Stimulated activated naive CD8-positive, alpha-beta T cell treated with anti-CD3 and anti-CD28 coated beads, Interleukin-15, Interleukin-2, amounts not matched to agents 100 U/mL and 50 U/mL, for 24 hours (primary cell): ENCODE results near the gene TMEM120B.

Experiments used
- ATAC-seq: fragments of 150-1000 bp; cut with Tn5 transposase; one replicate; pipeline ENCODE4 v1.10.0; 2021
- DNase-seq: peaks from one replicate; pipeline ENCODE4 v3.0.0; 2021

Gene TMEM120B

DNA sequence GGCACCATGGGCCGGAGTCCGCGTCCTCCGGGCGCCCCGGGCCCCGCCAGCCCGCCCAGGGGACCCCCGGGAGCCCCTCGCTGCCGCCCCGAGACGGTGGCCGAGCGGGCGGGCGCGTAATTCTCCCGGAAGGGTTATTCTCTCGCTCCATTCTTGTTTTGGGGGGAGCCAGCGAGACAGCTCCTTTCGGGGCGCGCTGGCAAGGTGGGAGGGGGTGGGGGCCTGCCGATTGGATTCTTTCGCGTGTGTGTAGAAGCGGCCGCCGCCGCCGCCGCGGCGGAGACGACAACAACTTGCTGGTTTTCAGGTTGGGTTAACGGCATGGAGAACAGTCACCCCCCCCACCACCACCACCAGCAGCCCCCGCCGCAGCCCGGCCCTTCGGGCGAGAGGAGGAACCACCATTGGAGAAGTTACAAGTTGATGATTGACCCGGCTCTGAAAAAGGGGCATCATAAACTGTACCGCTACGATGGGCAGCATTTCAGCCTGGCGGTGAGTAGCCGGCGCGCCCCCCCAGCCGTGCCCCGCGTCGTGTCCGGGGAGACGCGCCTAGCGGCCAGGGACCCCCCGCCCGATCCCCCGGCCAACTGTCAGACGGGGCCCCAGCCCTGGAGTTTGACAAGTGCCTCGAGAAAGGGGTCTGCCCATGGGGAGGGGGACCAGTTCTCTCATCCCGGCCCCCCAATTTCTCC, 92.0 kb downstream of the TMEM120B start:
- DNase-seq (peak; percentile 61), ATAC-seq (no peak)

- no peak for DNase-seq
- no peak for ATAC-seq
These were observed 92.8 kb downstream of the TMEM120B start for GRCh38 chr12:121805171-121806008.

GRCh38 chr12:121806009-121806545, 93.5 kb downstream of the TMEM120B start:
- peak; percentile 34 for DNase-seq
- ATAC-seq, result no peak

- no peak for ATAC-seq
- DNase-seq, result peak; percentile 14
These were observed 94.2 kb downstream of the TMEM120B start for GRCh38 chr12:121806546-121807423.

DNA sequence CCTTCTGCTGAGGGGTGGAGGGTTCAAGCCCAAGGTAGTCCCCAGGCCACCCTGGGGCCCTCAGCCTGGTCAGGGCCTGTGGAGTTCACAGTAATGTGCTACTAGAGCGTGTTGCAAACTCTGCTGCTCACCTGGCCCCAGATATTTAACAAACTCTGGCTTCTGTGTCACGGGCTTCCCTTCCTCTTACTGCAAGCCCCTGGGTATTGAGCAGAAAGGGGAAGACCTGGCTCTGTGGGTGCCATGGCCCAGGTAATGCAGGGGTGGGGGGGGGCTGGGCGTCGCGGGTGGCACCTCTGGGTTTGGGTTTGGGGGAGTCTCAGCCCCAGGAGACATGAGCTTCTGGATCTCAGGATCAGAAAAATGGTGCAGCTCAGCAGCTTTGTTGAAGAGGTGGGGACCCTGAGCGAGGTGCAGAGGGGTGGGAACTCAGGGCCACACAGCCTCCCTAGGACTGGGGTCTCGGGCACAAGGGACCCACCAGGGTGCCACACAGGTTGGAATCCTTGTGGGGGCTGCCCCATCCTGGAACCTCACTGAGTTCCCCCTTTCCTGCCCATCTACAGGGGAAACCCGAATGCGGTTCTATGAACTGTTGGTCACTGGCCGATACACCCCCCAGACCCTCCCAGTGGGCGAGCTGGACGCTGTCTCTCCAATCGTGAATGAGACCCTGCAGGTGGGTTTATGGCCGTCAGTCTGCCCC, 95.2 kb downstream of the TMEM120B start:
- DNase-seq, result no peak
- no peak for ATAC-seq

- DNase-seq (no peak), ATAC-seq (no peak)
These were observed 96.1 kb downstream of the TMEM120B start for GRCh38 chr12:121808623-121809022.

GRCh38 chr12:121809712-121810116, 97.2 kb downstream of the TMEM120B start:
- ATAC-seq, result no peak

GRCh38 chr12:121810234-121810817, 97.8 kb downstream of the TMEM120B start:
- no peak for ATAC-seq

More at GRCh38 chr12:121809712-121810116, 97.2 kb downstream of the TMEM120B start:
- DNase-seq, result no peak

GRCh38 chr12:121810833-121811433, 98.4 kb downstream of the TMEM120B start:
- DNase-seq, result no peak
- no peak for ATAC-seq

More at GRCh38 chr12:121810234-121810817, 97.8 kb downstream of the TMEM120B start:
- DNase-seq, result no peak

DNA sequence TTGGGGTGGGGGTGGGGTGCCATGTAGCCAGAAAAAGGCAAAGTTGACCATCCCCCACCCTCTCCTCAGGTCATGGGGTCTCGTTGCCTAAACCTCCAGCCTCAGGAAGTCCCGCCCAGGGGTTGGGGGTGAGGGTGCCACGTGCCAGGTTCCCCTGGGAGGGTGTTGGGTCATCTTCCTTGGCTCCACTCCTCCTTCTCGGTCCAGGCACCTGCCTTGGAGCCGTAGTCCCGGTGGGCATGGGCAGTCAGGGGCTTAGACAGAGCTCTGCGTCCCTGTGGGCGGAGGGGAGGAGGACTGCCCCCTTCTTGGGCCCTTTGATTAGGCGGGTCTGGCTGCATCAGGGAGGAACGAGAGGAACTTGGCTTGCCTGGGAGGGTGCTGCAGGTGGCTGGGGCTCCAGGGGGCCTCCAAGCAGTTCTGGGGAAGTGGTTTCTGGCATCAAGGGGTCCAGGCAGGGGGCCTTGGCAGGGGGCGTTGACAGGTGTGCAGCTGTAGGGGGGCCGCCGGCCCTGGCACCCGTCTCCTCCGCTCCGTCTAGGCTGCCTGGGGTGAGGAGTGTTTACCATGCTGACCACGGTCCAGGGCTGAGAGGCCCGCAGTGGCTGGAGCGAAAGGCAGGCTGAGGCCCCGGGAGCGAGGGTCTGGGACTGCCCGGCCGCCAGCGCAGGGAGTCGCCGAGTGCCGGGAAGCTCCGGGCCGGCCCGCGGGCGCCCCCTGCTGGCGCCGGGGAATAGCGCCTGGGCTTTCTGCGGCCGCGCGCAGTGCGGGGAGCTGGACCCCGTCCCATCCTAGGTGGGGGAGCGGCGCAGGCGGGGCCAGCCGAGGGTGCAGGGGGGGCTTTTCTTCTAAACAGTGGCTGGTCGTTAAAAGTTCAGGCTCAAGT, 99.1 kb downstream of the TMEM120B start:
- ATAC-seq (peak; percentile 87), DNase-seq (peak; percentile 80)

DNA sequence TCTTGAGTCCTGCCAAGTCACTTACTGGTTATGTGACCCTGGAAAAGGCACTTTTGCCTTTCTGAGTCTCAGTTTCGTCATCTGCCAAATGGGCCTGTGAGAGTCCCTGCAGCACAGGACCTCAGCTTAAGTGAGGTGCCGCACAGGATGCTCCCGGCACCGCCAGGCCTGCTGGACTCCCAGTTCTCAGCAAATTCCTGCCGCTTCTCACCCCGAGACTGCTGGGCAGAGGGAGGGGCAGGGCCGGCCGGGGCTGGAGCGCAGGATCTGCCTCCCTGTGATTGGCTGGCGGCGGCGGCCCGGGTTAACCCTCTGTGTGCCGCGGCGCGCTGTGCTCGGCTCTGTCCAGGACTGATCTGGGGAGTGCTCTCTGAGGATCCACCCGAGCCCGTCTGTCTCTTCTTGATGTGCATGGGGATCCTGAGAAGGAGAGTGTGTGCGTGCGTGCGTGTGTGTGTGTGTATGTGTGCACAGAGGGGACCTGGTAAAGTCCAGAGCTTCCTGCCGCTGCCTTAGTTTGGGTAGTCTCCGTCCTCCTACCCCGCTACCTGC, 99.8 kb downstream of the TMEM120B start:
- peak; percentile 55 for ATAC-seq
- peak; percentile 61 for DNase-seq

DNA sequence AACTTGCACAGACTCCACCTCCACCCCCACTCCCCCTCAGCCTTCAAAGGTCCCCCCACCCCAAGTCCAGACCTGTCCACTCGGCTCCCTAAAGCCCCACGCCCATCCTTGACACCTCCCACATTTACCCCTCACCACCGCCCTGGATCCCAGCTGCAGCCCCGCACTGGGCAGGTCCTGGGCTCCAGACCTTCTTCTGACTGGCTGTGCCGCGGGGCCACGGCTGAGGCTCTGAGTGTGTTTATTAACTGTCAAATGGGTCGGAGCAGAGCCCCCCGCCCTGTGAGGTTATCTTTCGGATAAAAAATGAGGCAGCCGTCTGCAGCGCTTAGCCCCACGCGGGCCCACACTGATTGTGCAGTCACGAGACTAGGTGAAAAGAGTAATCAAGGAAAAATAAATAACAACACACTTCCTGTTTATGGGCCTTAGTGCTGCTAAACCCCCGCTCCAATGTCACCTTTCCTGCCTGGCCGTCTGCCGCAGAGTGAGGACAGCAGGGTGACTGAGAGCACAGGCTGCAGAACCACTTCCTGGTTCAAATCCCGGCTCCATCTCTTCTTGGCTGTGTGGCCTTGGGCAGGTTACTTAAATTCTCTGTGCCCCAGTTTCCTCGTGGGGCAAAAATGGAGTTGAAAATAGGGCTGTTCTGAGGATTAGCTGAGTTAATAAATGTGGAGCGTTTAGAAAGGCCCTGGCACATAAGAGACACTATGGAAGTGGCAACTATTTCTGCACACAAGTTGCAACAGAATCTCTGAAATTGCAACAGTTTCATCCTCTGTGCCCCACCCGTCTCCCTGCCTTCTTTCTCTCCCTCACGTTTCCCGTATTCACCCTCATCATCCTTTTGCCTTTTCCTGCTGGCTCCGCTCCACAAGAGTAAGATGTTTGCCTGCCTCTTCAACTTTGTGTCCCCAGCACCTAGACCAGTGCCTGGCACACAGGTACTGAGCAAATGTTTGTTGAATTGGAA, 100.7 kb downstream of the TMEM120B start:
- ATAC-seq (no peak), DNase-seq (no peak)

DNA sequence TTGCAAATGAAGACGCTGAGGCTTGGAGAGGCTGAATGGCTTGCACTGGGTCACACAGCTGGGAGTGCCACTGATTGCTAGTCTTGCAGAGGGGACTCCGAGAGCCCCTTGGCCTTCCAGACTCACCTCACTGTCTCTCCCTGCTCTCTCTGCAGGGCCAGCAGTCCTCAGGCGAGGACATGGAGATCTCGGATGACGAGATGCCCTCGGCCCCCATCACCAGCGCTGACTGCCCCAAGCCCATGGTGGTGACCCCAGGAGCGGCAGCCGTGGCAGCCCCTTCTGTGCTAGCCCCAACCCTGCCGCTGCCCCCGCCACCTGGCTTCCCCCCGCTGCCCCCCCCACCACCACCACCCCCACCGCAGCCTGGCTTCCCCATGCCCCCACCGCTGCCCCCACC, 101.4 kb downstream of the TMEM120B start:
- ATAC-seq (no peak), DNase-seq (no peak)

- no peak for ATAC-seq
- DNase-seq, result no peak
These were observed 102.0 kb downstream of the TMEM120B start for GRCh38 chr12:121814429-121815119.

GRCh38 chr12:121815263-121815662, 102.7 kb downstream of the TMEM120B start:
- no peak for ATAC-seq
- no peak for DNase-seq

- no peak for ATAC-seq
- DNase-seq, result no peak
These were observed 104.5 kb downstream of the TMEM120B start for GRCh38 chr12:121816925-121817647.

GRCh38 chr12:121817648-121818043, 105.1 kb downstream of the TMEM120B start:
- no peak for DNase-seq
- no peak for ATAC-seq
